K562 (cell line): ENCODE results near the gene DUOXA2. TPM values are rescaled to one million over a fixed set of nuclear protein-coding genes. Genes with fewer than 3 reads are reported as not detected.

Experiments used
- ATAC-seq: fragments of 200-7000 bp; cut with Tn5 transposase; 3 replicates; pipeline ENCODE4 v1.9.1; 2020; ENCODE audit warnings: moderate library complexity
- BruUV-seq: library from RNA; stranded (reverse); fragments of 400-500 nt; replicated peaks from 2 replicates; lab custom pipeline; 2021; lab: Mats Ljungman, UMichigan
- CTCF ChIA-PET: fragments of 300-600 bp; formaldehyde crosslinking; extraction: SDS; loops from one replicate; lab custom pipeline; 2021; ENCODE audit warnings: low intra/inter-chr PET ratio; lab: Yijun Ruan, JAX
- POLR2A ChIA-PET: fragments of 300-600, 350-650 bp; sonication (Branson Sonifier 250); formaldehyde crosslinking; extraction: SDS; loops from one replicate; lab custom pipeline; 2021; ENCODE audit warnings: antibody characterized with exemption, inconsistent platforms; lab: Yijun Ruan, JAX
- DNase-seq, 4 experiments: peaks; one replicate each; pipeline versions ENCODE4 v3.0.0 to v3.0.0-alpha.2; 2011 to 2018; ENCODE audit warnings: low spot score in 3 of 4, mixed read lengths in 3 of 4; ENCODE audit errors: extremely low read depth in 1 of 4
- FAIRE-seq: peaks from 2 replicates; lab custom pipeline; 2011; peaks lifted over from hg19 to GRCh38; lab: Jason Lieb, UNC
- H2AFZ ChIP-seq: 2 replicates; pipeline ENCODE4 v1.6.0; 2011; ENCODE audit warnings: low read depth, low read length, control low read depth, inconsistent platforms
- H3K27ac ChIP-seq: fragments of 200-600 bp; 3 replicates; pipeline ENCODE4 v1.8.0; 2011; ENCODE audit warnings: low read depth, mild to moderate bottlenecking, control low read depth, inconsistent platforms, low read length, moderate library complexity, mixed read lengths; ENCODE audit errors: extremely low read depth
- H3K27me3 ChIP-seq, 2 experiments: fragments of 300-600 bp in 1 of 2; 2 replicates in 1 of 2; 3 replicates in 1 of 2; pipeline versions ENCODE4 v1.6.0 to v1.8.0; 2011; ENCODE audit warnings: inconsistent platforms in 2 of 2, low read length in 2 of 2, mild to moderate bottlenecking in 1 of 2, mixed read lengths in 1 of 2, moderate library complexity in 1 of 2; ENCODE audit not compliant: control insufficient read depth in 2 of 2, insufficient read depth in 2 of 2
- H3K36me3 ChIP-seq: fragments of 300-600 bp; 3 replicates; pipeline ENCODE4 v1.8.0; 2011; ENCODE audit warnings: mild to moderate bottlenecking, low read length, inconsistent platforms; ENCODE audit not compliant: control insufficient read depth, insufficient read depth
- H3K4me1 ChIP-seq, 2 experiments: fragments of 200-600 bp in 1 of 2; replicated peaks in 1 of 2; 2 replicates in 1 of 2; 3 replicates in 1 of 2; pipeline versions ENCODE4 v1.5.1 to v1.8.0; 2011; ENCODE audit warnings: inconsistent platforms in 2 of 2, low read length in 2 of 2, mild to moderate bottlenecking in 1 of 2, mixed read lengths in 1 of 2, moderate library complexity in 1 of 2; ENCODE audit not compliant: control insufficient read depth in 2 of 2, insufficient read depth in 2 of 2
- H3K4me2 ChIP-seq: 2 replicates; pipeline ENCODE4 v1.6.1; 2011; ENCODE audit warnings: low read length, control low read depth, inconsistent platforms, mixed read lengths; ENCODE audit not compliant: insufficient read depth
- H3K4me3 ChIP-seq: fragments of 200-600 bp; sonication (generic), shearing (Covaris generic); 2 replicates; pipeline ENCODE4 v1.5.1; 2016; ENCODE audit warnings: control low read depth, inconsistent platforms
- H3K79me2 ChIP-seq: fragments of 200-600 bp; 3 replicates; pipeline ENCODE4 v1.8.0; 2011; ENCODE audit warnings: low read length, inconsistent platforms; ENCODE audit not compliant: control insufficient read depth, insufficient read depth
- H3K9ac ChIP-seq, 2 experiments: 2 replicates each; pipeline versions ENCODE4 v1.6.0 to v1.6.1; 2011; ENCODE audit warnings: low read depth in 2 of 2, low read length in 2 of 2, control low read depth in 1 of 2, inconsistent platforms in 1 of 2, mild to moderate bottlenecking in 1 of 2, mixed read lengths in 1 of 2; ENCODE audit not compliant: insufficient read depth in 1 of 2
- H3K9me1 ChIP-seq: one replicate; pipeline ENCODE4 v1.6.0; 2011; ENCODE audit warnings: inconsistent platforms, mild to moderate bottlenecking, low read length, moderate library complexity; ENCODE audit not compliant: control insufficient read depth, insufficient read depth
- H3K9me3 ChIP-seq: replicated peaks from 2 replicates; pipeline ENCODE4 v1.5.1; 2011; ENCODE audit warnings: low read depth, low read length, inconsistent platforms; ENCODE audit not compliant: control insufficient read depth, insufficient read depth
- H4K20me1 ChIP-seq: replicated peaks from 2 replicates; pipeline ENCODE4 v1.6.1; 2011; ENCODE audit warnings: low read length, inconsistent platforms, mixed read lengths; ENCODE audit not compliant: control insufficient read depth, insufficient read depth
- CREM ChIP-seq: IDR thresholded peaks from 2 replicates; pipeline ENCODE4 v1.6.1; 2014; ENCODE audit warnings: antibody characterized with exemption, low read depth
- CUX1 ChIP-seq: fragments of 200-800 bp; sonication (Bioruptor generic); IDR thresholded peaks from 2 replicates; pipeline ENCODE4 v1.6.1; 2016; ENCODE audit warnings: missing genetic modification characterization, missing compliant biosample characterization
- MNT ChIP-seq, 2 experiments: fragments of 450-650 bp; conservative IDR thresholded peaks; 2 replicates each; pipeline ENCODE4 v1.6.1; 2017; ENCODE audit warnings: mild to moderate bottlenecking in 2 of 2, moderate library complexity in 2 of 2
- POLR2H ChIP-seq: IDR thresholded peaks from 2 replicates; pipeline ENCODE4 v1.6.1; 2016; ENCODE audit warnings: missing genetic modification characterization, low read depth, mild to moderate bottlenecking, control low read depth, missing compliant biosample characterization, moderate library complexity
- ZNF124 ChIP-seq: sonication (generic); formaldehyde crosslinking; IDR thresholded peaks from 2 replicates; pipeline ENCODE4 v1.8.1; 2022; ENCODE audit warnings: missing genetic modification reagents
- ZNF224 ChIP-seq: sonication (generic); formaldehyde crosslinking; IDR thresholded peaks from 2 replicates; pipeline ENCODE4 v1.8.0; 2022; ENCODE audit warnings: mild to moderate bottlenecking, missing genetic modification reagents
- ZNF354B ChIP-seq: fragments of 250-450 bp; sonication (Bioruptor Pico); IDR thresholded peaks from 2 replicates; pipeline ENCODE4 v1.4.0; 2020
- WGBS: fragments of 100-300 bp; shearing (Covaris generic); methylation state at CpG from one replicate; pipeline ENCODE4 v1.1.6; 2016; ENCODE audit warnings: low coverage, mixed read lengths; ENCODE audit not compliant: insufficient coverage; ENCODE audit errors: missing lambda C conversion rate; 5-methylcytosine and 5-hydroxymethylcytosine counted together
- in situ Hi-C: fragments of 300-500 bp; cut with MboI; formaldehyde crosslinking; loops from 4 replicates; pipeline ENCODE4 v1.15.0; 2018; ENCODE audit warnings: inconsistent platforms, mixed read lengths
- intact Hi-C: fragments of 100-400 bp; cut with micrococcal nuclease; formaldehyde crosslinking; loops from 2 replicates; pipeline ENCODE4 v1.14.2; 2022
- polyA plus RNA-seq, 8 experiments: library from polyadenylated mRNA; depleted of rRNA in 4 of 8; stranded (reverse) in 5 of 8; unstranded in 3 of 8; fragments of >200 nt; fragmentation: Nextera tagmentation in 2 of 8; fragmentation: Illumina TruSeq in 1 of 8; extraction: Ambion mirVana in 2 of 8; extraction: Trizol in 1 of 8; gene quantifications; 2 replicates each; pipeline versions ENCODE4 v1.2.1 to v1.2.3, GENCODE V29; 2011 to 2014; ENCODE audit warnings: inconsistent platforms in 1 of 8, missing spikeins in 1 of 8
- total RNA-seq, 7 experiments: library from RNA; depleted of rRNA in 6 of 7; stranded (reverse); fragments of >200 nt in 6 of 7; fragmentation: Illumina TruSeq in 2 of 7; extraction: Trizol in 2 of 7; gene quantifications; 2 replicates each; pipeline versions ENCODE4 v1.2.1 to v1.2.3, GENCODE V29; 2011 to 2021; ENCODE audit warnings: low replicate concordance in 1 of 7

DUOXA2 gene
- total and polyA plus RNA-seq, 9 of the 15 experiments (the other 6 are each of a cell fraction or from before 2014, with no cell fraction given), result not detected

- DNase-seq, result no peak
- CTCF ChIA-PET, result no interaction called here
Observed at GRCh38 chr15:45139770-45140169, 25.6 kb downstream of the DUOXA2 start.

GRCh38 chr15:45140557-45141250, 26.6 kb downstream of the DUOXA2 start:
- in situ Hi-C loops (no loop called here), intact Hi-C loops (no loop called here)
- H3K79me2 ChIP-seq, result no peaks in the 10 kb centered on the region
- H3K9ac ChIP-seq, result no peak overlapping the region
- BruUV-seq, result no TSS peak
- H3K4me2 ChIP-seq, result no peak overlapping the region
- POLR2A ChIA-PET, result interaction anchor here (0.6 kb wide), 1 partner anchor 663 kb away, joined by 3 read pairs; no protein-coding TSS in a partner anchor
- H3K4me1 ChIP-seq, result peaks cover 0 to 8% of the 10 kb centered on the region in 2 experiments; a peak in 2 of 5 replicates
- no peak overlapping the region for H2AFZ ChIP-seq
- H4K20me1 ChIP-seq, result 0 out of 2 replicates have a peak, but pooled peaks cover 3% of the 10 kb centered on the region
- H3K27ac ChIP-seq, result no peak overlapping the region
- no peaks in the 10 kb centered on the region for H3K9me1 ChIP-seq
- peaks cover 14 to 31% of the 10 kb centered on the region in 2 experiments; a peak in 4 of 5 replicates for H3K27me3 ChIP-seq
- CTCF ChIA-PET, result no interaction called here
- DNase-seq (no peak), ATAC-seq (no peak), FAIRE-seq (no peak)
- no peaks in the 10 kb centered on the region for H3K36me3 ChIP-seq
- 51% methylated on average over 10 of the region's 10 CpGs for WGBS
- H3K4me3 ChIP-seq, result no peak overlapping the region
- H3K9me3 ChIP-seq, result no peaks in the 10 kb centered on the region
- TF ChIP-seq ZNF354B (CRISPR knock-in tag) (no peak), POLR2H (no peak), CUX1 (CRISPR knock-in tag) (no peak), MNT (conservative IDR thresholded peaks at IDR 0.05) (no peak), ZNF224 (CRISPR knock-in tag) (no peak)

More at GRCh38 chr15:45139770-45140169, 25.6 kb downstream of the DUOXA2 start:
- no peaks in the 10 kb centered on the region for H3K36me3 ChIP-seq
- ATAC-seq (no peak), FAIRE-seq (no peak)
- no peaks in the 10 kb centered on the region for H3K79me2 ChIP-seq
- TF ChIP-seq ZNF124 (CRISPR knock-in tag) (no peak), CREM (no peak)
- H3K27ac ChIP-seq, result no peak overlapping the region
- intact Hi-C loops, result no loop called here
- H3K4me1 ChIP-seq, result peaks cover 0 to 8% of the 10 kb centered on the region in 2 experiments; a peak in 2 of 5 replicates
- 0 out of 2 replicates have a peak, but pooled peaks cover 3% of the 10 kb centered on the region for H4K20me1 ChIP-seq
- in situ Hi-C loops, result no loop called here
- H2AFZ ChIP-seq, result no peak overlapping the region
- no peak overlapping the region for H3K4me2 ChIP-seq
- H3K4me3 ChIP-seq, result no peak overlapping the region
- H3K27me3 ChIP-seq, result peaks cover 8 to 25% of the 10 kb centered on the region in 2 experiments; a peak in 4 of 5 replicates
- no peaks in the 10 kb centered on the region for H3K9me1 ChIP-seq
- no peaks in the 10 kb centered on the region for H3K9me3 ChIP-seq
- POLR2A ChIA-PET, result interaction anchor here (0.5 kb wide), 1 partner anchor 20 kb away, joined by 3 read pairs; no protein-coding TSS in a partner anchor
- no peak overlapping the region for H3K9ac ChIP-seq
- BruUV-seq, result no TSS peak
- WGBS, result 36% methylated on average over 6 of the region's 6 CpGs
